ENCODE results near the gene C4A. TPM values are rescaled to one million over a fixed set of nuclear protein-coding genes. Genes with fewer than 3 reads are reported as not detected.
A peak's percentile ranks its signal among the peaks of the same experiment; 100 is the strongest.

Gene C4A
- total and polyA plus RNA-seq, 2 donors (not counting 1 experiment from before 2014, with no cell fraction given), result 21.1 to 25.2 TPM

DNA sequence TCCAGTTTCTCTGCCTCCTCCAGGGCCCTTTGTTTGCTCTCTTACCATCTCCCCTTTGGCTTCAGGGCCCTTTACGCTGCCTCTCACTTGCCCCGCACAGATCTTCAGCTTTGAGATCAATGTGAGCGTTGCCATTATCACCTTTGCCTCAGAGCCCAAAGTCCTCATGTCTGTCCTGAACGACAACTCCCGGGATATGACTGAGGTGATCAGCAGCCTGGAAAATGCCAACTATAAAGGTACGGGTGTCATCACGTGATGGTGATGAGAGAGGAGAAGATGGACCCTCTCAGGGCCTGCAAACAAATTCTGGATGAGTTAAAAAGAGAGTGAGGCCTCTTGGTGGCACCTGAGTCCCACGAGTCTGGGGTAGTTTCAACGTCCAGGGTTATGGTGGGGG lies 46.0 kb upstream of the C4A start:
- Histone ChIP-seq H3K9me3 (ENCODE audit: control insufficient read depth, insufficient read depth, low read depth, low read length) (no peaks in the 10 kb centered on the region), H3K36me3 (ENCODE audit: control insufficient read depth, insufficient read depth, low read length) (no peaks in the 10 kb centered on the region), H3K4me1 (ENCODE audit: control insufficient read depth, extremely low read depth, insufficient read depth, low read length) (no peaks in the 10 kb centered on the region), H4K20me1 (ENCODE audit: control insufficient read depth, extremely low read depth, insufficient read depth, low read length) (no peaks in the 10 kb centered on the region), H3K9ac (ENCODE audit: insufficient read depth, low read length) (no peak overlapping the region), H3K27ac (ENCODE audit: insufficient read depth, low read length) (no peak overlapping the region), H3K79me2 (ENCODE audit: control insufficient read depth, insufficient read depth, low read length) (no peaks in the 10 kb centered on the region), H3K4me3 (replicated peaks in 1 of 4; ENCODE audit: control extremely low read depth in 1 of 4, insufficient read depth in 1 of 4, low read depth in 3 of 4, low read length in 4 of 4) (no peak overlapping the region), H2AFZ (ENCODE audit: low read length) (no peak overlapping the region), H3K27me3 (ENCODE audit: control insufficient read depth, insufficient read depth, low read length) (no peaks in the 10 kb centered on the region), H3K4me2 (ENCODE audit: extremely low read depth, insufficient read depth, low read length) (no peak overlapping the region)
- TF ChIP-seq, protein P1, sequence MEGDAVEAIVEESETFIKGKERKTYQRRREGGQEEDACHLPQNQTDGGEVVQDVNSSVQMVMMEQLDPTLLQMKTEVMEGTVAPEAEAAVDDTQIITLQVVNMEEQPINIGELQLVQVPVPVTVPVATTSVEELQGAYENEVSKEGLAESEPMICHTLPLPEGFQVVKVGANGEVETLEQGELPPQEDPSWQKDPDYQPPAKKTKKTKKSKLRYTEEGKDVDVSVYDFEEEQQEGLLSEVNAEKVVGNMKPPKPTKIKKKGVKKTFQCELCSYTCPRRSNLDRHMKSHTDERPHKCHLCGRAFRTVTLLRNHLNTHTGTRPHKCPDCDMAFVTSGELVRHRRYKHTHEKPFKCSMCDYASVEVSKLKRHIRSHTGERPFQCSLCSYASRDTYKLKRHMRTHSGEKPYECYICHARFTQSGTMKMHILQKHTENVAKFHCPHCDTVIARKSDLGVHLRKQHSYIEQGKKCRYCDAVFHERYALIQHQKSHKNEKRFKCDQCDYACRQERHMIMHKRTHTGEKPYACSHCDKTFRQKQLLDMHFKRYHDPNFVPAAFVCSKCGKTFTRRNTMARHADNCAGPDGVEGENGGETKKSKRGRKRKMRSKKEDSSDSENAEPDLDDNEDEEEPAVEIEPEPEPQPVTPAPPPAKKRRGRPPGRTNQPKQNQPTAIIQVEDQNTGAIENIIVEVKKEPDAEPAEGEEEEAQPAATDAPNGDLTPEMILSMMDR (conservative IDR thresholded peaks at IDR 0.05 in 1 of 2, IDR thresholded peaks at IDR 0.05 in 1 of 2; ENCODE audit: low read depth in 1 of 2, low read length in 2 of 2), result no peak
- TF ChIP-seq EZH2 (IDR thresholded peaks at IDR 0.05; ENCODE audit: low read length, missing control alignments), result no peak
- no peak for DNase-seq (ENCODE audit: low read depth in 2 of 2)

DNA sequence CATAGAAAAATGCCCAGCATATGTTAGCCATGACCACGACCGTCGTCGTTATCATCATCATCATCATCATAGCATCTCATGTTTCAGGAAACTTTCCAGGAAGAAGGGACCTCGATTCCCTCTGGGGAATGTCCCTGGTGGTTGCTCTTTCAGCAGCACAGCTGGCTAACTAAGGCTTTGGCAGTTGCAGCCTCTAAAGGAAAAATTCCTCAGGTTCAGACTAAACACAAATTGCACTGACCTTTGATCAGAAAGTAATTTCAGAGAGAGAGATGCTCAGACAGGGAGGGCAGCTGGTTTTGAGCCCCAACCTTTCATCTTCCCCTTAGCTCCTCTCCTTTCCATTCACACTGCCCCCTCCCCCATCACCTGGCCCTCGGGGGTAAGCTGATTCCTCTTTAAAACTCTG lies 41.6 kb upstream of the C4A start:
- DNase-seq (ENCODE audit: low read depth in 2 of 2), result peak in 1 of 2 donors; percentile 31
- TF ChIP-seq, protein P1 (conservative IDR thresholded peaks at IDR 0.05 in 1 of 2, IDR thresholded peaks at IDR 0.05 in 1 of 2; ENCODE audit: low read depth in 1 of 2, low read length in 2 of 2), result peak in 1 of 2 donors; percentile 2
- no peak for TF ChIP-seq EZH2 (IDR thresholded peaks at IDR 0.05; ENCODE audit: low read length, missing control alignments)
- H3K9ac ChIP-seq (ENCODE audit: insufficient read depth, low read length), result no peak overlapping the region
- peaks cover 4% of the 10 kb centered on the region for H3K27me3 ChIP-seq (ENCODE audit: control insufficient read depth, insufficient read depth, low read length)
- no peak overlapping the region for H3K27ac ChIP-seq (ENCODE audit: insufficient read depth, low read length)
- no peaks in the 10 kb centered on the region for H4K20me1 ChIP-seq (ENCODE audit: control insufficient read depth, extremely low read depth, insufficient read depth, low read length)
- H3K4me3 ChIP-seq (replicated peaks in 1 of 4; ENCODE audit: control extremely low read depth in 1 of 4, insufficient read depth in 1 of 4, low read depth in 3 of 4, low read length in 4 of 4), result no peak overlapping the region
- no peaks in the 10 kb centered on the region for H3K79me2 ChIP-seq (ENCODE audit: control insufficient read depth, insufficient read depth, low read length)
- no peak overlapping the region for H3K4me2 ChIP-seq (ENCODE audit: extremely low read depth, insufficient read depth, low read length)
- H3K9me3 ChIP-seq (ENCODE audit: control insufficient read depth, insufficient read depth, low read depth, low read length), result no peaks in the 10 kb centered on the region
- peaks cover 6% of the 10 kb centered on the region for H3K4me1 ChIP-seq (ENCODE audit: control insufficient read depth, extremely low read depth, insufficient read depth, low read length)
- no peak overlapping the region for H2AFZ ChIP-seq (ENCODE audit: low read length)
- H3K36me3 ChIP-seq (ENCODE audit: control insufficient read depth, insufficient read depth, low read length), result no peaks in the 10 kb centered on the region

DNA sequence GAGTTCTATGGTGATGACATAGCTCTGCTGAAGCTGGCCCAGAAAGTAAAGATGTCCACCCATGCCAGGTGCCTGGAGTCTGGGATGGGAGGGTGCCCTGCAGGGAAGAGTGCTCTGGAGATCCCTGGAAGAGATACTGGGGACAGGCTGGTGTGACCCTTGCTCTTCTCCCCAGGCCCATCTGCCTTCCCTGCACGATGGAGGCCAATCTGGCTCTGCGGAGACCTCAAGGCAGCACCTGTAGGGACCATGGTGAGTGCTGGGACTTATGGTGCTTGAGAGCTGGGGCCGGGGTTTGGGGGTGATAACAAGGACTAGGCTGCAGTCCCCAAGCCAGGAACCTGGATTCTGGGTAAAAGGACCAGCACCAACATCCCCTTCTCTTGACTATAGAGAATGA lies 38.1 kb upstream of the C4A start:
- TF ChIP-seq, protein P1 (conservative IDR thresholded peaks at IDR 0.05 in 1 of 2, IDR thresholded peaks at IDR 0.05 in 1 of 2; ENCODE audit: low read depth in 1 of 2, low read length in 2 of 2), result no peak
- TF ChIP-seq EZH2 (IDR thresholded peaks at IDR 0.05; ENCODE audit: low read length, missing control alignments), result no peak
- Histone ChIP-seq H3K4me1 (ENCODE audit: control insufficient read depth, extremely low read depth, insufficient read depth, low read length) (peaks cover 12% of the 10 kb centered on the region), H2AFZ (ENCODE audit: low read length) (no peak overlapping the region), H3K9me3 (ENCODE audit: control insufficient read depth, insufficient read depth, low read depth, low read length) (no peaks in the 10 kb centered on the region), H3K27ac (ENCODE audit: insufficient read depth, low read length) (no peak overlapping the region), H3K27me3 (ENCODE audit: control insufficient read depth, insufficient read depth, low read length) (peaks cover 4% of the 10 kb centered on the region), H3K9ac (ENCODE audit: insufficient read depth, low read length) (no peak overlapping the region), H4K20me1 (ENCODE audit: control insufficient read depth, extremely low read depth, insufficient read depth, low read length) (no peaks in the 10 kb centered on the region), H3K4me2 (ENCODE audit: extremely low read depth, insufficient read depth, low read length) (no peak overlapping the region), H3K36me3 (ENCODE audit: control insufficient read depth, insufficient read depth, low read length) (no peaks in the 10 kb centered on the region), H3K4me3 (replicated peaks in 1 of 4; ENCODE audit: control extremely low read depth in 1 of 4, insufficient read depth in 1 of 4, low read depth in 3 of 4, low read length in 4 of 4) (no peak overlapping the region), H3K79me2 (ENCODE audit: control insufficient read depth, insufficient read depth, low read length) (no peaks in the 10 kb centered on the region)
- DNase-seq (ENCODE audit: low read depth in 2 of 2), result no peak

Data from fibroblast of lung (primary cell).